ENCODE results near the gene SGCA. TPM values are rescaled to one million over a fixed set of nuclear protein-coding genes. Genes with fewer than 3 reads are reported as not detected.

SGCA gene
- total RNA-seq, 2 experiments from 2014 or later = not detected

DNA sequence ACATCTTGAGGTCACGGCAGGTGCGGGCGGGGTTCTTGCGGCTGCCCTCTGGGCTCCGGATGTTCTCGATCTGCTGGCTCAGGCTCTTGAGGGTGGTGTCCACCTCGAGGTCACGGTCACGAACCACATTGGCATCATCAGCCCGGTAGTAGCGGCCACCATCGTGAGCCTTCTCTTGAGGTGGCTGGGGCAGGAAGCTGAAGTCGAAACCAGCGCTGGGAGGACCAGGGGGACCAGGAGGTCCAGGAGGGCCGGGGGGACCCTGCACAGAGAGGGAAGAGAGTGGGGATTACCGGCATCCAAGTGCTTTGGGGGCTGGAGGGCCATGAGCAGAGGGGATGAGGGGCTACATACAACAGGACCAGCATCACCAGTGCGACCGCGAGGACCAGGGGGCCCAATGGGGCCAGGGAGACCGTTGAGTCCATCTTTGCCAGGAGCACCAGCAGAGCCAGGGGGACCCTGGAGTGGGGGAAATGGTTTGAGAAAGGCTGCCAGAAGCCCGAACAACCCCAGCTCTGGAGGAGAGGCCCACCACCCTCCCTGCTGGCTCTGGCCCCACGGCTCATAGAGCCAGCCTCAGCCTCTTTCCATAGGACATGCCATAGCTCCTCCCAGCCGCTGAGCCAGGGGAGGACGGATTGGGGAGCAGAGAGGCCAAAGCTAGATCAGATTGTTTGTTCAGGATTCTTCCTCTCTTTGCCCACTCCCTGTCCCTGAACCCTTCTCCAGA is 21.0 kb downstream of the SGCA start:
- H3K27ac Mint-ChIP-seq = no peak overlapping the region
- ChIA-PET CTCF (interaction anchor here (0.8 to 2.0 kb wide), 4 partner anchors 10 to 17 kb away, joined by 3 to 7 read pairs (median 4); no protein-coding TSS in a partner anchor), POLR2A (no interaction called here)
- peaks cover 2% of the 10 kb centered on the region for H3K27me3 Mint-ChIP-seq
- H3K4me1 Mint-ChIP-seq = peaks cover 21% of the 10 kb centered on the region
- no peak for DNase-seq
- no peaks in the 10 kb centered on the region for H3K9me3 Mint-ChIP-seq
- H3K4me3 Mint-ChIP-seq = no peak overlapping the region
- no peaks in the 10 kb centered on the region for H3K36me3 Mint-ChIP-seq (ENCODE audit: low read depth)

DNA sequence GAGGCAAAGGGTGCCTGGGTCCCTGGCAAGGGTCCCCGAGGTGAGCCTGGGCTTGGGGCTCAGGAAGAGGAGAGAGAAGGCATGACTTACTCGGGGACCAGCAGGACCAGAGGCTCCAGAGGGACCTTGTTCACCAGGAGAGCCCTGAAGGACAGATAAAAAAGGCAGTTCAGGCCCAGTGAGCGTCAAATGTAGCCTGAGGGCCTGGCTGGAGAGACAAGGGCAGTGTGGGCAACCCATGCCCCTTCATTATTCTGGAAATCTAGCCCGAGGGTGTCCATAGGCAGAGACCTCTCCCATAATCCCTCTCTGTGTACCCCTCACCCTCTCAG is 21.6 kb downstream of the SGCA start:
- Mint-ChIP-seq H3K27me3 (no peaks in the 10 kb centered on the region), H3K4me1 (peaks cover 19% of the 10 kb centered on the region), H3K9me3 (no peaks in the 10 kb centered on the region), H3K36me3 (ENCODE audit: low read depth) (no peaks in the 10 kb centered on the region), H3K4me3 (no peak overlapping the region), H3K27ac (no peak overlapping the region)
- CTCF ChIA-PET = interaction anchor here (0.8 to 2.0 kb wide), 5 partner anchors 11 to 17 kb away, joined by 3 to 7 read pairs (median 4); no protein-coding TSS in a partner anchor
- POLR2A ChIA-PET = no interaction called here
- DNase-seq = no peak

DNA sequence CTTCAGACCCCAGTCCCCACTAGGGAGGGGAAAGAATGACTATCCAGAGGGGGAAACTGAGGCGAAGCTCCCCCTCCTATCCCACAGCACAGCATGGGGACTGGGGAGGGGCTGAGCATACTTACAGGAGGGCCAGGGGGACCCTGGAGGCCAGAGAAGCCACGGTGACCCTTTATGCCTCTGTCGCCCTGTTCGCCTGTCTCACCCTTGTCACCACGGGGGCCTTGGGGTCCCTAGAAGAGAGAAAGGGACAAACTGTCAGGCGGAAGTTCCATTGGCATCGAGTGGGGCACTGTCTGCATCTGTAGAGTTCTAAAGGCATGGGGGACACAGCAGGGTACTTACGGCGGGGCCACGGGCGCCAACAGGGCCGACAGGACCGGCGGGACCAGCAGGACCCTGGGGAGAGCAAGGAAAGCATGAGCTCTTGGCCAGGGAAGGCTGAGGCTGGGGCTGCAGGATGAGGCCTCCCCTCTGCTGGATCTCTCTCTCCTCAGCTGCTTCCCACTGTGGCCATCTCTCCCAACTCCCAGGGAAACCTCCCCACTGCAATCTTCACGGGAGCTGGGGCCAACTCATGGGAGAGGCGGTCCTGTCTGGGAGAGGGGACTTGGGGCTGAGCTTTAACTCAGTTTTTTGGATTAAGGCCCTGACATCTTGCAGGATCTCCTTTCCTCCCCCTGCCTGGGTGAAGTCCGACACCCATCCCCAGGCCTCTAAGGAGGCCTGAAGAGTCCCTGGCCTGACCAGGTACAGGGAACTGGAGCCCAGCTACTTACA is 22.1 kb downstream of the SGCA start:
- Mint-ChIP-seq H3K36me3 (ENCODE audit: low read depth) (no peaks in the 10 kb centered on the region), H3K4me1 (peaks cover 15% of the 10 kb centered on the region), H3K9me3 (no peaks in the 10 kb centered on the region), H3K4me3 (no peak overlapping the region), H3K27ac (no peak overlapping the region), H3K27me3 (no peaks in the 10 kb centered on the region)
- CTCF ChIA-PET = interaction anchor here (0.6 to 2.0 kb wide), 6 partner anchors 11 to 209 kb away, joined by 3 to 7 read pairs (median 4); partner anchors contain the start of gene LRRC59
- DNase-seq = no peak
- POLR2A ChIA-PET = no interaction called here

DNA sequence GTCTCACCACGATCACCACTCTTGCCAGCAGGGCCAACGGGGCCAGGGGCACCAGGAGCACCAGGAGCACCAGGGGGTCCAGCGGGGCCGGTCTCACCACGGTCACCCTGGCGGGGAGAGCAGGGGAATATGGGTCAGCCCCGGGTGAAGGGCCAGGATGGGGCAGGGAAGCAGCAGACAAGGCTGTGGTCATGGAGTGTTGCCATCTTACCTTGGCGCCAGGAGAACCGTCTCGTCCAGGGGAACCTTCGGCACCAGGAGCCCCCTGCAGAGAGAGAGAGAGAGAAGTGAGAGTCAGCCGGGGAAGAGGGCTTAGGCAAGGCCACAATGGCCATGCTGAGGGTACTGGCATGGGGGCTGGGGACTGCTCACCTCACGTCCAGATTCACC is 22.7 kb downstream of the SGCA start:
- Mint-ChIP-seq H3K27me3 (no peaks in the 10 kb centered on the region), H3K4me1 (peaks cover 10% of the 10 kb centered on the region), H3K4me3 (no peak overlapping the region), H3K27ac (no peak overlapping the region), H3K9me3 (no peaks in the 10 kb centered on the region), H3K36me3 (ENCODE audit: low read depth) (no peaks in the 10 kb centered on the region)
- POLR2A ChIA-PET = no interaction called here
- CTCF ChIA-PET = interaction anchor here (0.6 to 2.0 kb wide), 5 partner anchors 12 to 209 kb away, joined by 3 to 7 read pairs (median 4); partner anchors contain the start of gene LRRC59
- DNase-seq = no peak

DNA sequence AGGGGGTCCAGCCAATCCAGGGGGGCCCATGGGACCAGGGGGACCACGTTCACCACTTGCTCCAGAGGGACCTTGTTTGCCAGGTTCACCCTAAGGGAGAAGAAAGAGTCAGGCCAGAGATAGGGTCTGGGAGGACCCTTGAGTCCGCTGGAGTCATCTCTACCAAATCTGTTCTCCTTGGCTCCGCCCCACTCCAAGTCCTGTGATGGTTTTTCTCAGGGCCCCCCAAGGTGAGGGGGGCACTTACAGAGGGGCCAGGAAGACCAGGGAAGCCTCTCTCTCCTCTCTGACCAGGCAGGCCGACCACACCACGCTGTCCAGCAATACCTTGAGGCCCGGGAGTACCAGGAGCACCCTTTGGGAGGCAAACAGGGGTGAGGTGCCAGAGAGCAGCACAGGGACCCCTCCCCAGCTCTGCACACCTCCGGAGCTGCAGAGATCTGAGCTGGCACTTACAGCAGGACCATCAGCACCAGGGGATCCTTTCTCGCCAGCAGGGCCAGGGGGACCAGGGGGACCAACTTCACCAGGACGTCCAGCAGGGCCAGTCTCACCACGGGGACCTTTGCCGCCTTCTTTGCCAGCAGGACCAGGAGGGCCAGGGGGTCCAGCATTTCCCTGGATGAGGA is 23.2 kb downstream of the SGCA start:
- no peak for DNase-seq
- no peaks in the 10 kb centered on the region for H3K27me3 Mint-ChIP-seq
- H3K9me3 Mint-ChIP-seq = no peaks in the 10 kb centered on the region
- ChIA-PET CTCF (interaction anchor here (1.8 kb wide), 1 partner anchor 19 kb away, joined by 7 read pairs; no protein-coding TSS in a partner anchor), POLR2A (no interaction called here)
- no peak overlapping the region for H3K27ac Mint-ChIP-seq
- no peak overlapping the region for H3K4me3 Mint-ChIP-seq
- H3K36me3 Mint-ChIP-seq (ENCODE audit: low read depth) = no peaks in the 10 kb centered on the region
- H3K4me1 Mint-ChIP-seq = peaks cover 5% of the 10 kb centered on the region

DNA sequence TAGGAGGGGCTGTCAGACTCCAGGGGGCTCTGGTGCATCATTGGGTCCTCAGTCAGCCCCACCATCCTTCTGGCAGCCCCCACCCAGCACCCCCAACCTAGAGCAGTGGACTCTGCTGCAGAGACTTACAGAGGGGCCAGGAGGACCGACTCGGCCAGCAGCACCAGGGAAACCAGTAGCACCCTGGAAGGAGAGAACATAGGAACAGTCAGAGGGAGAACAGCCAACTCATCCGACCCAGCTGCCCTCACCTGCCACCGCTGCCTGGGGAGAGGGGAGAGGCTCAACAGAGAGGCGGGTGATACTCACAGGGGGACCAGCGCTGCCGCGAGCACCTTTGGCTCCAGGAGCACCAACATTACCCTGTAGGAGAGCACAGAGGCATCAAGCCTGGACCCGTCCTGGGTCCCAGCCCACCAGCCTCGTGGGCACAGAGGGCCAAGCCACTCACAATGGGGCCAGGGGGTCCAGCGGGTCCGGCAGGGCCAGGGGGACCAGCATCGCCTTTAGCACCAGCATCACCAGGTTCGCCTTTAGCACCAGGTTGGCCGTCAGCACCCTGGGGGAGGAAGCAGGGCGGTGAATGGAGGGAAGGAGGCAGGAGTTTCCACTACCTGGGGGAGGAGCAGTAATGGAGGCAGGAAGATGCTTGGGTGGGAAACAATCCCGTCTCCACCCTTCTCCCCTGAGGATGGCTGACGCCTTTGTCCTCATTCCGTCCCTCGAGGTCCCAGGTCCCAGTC is 23.9 kb downstream of the SGCA start:
- CTCF ChIA-PET = interaction anchor here (0.8 kb wide), 1 partner anchor 10 kb away, joined by 4 read pairs; no protein-coding TSS in a partner anchor

DNA sequence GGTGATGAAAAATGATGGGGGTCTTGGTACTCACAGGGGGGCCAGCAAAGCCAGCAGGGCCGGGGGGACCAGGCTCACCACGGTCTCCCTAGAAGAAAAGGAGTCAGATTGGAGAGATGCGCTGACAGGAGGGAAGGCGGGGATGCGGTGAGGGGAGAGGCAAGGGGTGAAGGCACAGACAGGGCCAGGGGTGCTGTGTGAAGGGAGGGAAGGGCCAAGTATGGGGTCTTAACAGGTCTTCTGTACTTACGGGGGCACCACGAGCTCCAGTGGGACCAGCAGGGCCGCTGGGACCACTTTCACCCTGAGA is 24.4 kb downstream of the SGCA start:
- CTCF ChIA-PET = interaction anchor here (0.8 kb wide), 1 partner anchor 10 kb away, joined by 4 read pairs; no protein-coding TSS in a partner anchor

More for the DNA sequence above, 23.9 kb downstream of the SGCA start:
- no peaks in the 10 kb centered on the region for H3K9me3 Mint-ChIP-seq
- H3K27ac Mint-ChIP-seq = peak overlapping the region; percentile 22
- POLR2A ChIA-PET = no interaction called here
- H3K27me3 Mint-ChIP-seq = no peaks in the 10 kb centered on the region
- no peaks in the 10 kb centered on the region for H3K36me3 Mint-ChIP-seq (ENCODE audit: low read depth)
- H3K4me3 Mint-ChIP-seq = no peak overlapping the region
- no peak for DNase-seq
- peaks cover under 1% of the 10 kb centered on the region for H3K4me1 Mint-ChIP-seq

DNA sequence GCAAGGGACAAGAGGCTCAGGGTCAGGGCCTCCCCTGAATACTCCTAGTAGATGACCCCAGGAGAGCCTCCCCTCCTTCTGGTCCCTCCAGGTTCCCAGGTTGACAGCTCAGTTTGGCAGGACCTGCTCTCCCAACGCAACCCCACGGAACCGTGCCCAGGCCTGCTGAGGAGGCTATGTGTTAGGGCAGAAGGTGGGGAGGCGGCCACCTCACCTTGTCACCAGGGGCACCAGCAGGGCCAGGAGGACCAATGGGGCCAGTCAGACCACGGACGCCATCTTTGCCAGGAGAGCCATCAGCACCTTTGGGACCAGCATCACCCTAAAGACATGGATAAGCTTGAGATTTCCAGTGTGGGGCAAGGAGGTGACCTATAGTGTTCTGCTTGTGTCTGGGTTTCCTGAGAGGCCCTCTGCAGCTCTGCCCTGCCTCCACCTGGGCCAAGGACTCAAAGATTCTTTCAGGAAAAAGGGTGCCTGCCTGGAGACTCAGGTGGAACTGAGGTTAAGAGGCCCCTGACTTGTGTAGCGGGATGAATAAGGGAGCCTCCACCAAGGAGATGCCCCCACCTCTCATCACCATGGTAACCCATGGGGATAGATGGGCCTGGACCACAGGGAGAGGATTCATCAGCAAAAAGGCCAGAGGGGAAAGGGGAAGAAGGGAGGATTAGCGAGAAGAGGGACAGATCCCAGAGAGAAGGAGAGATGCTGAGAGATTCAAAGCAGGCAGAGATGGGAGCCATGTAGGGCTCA is 25.0 kb downstream of the SGCA start:
- ChIA-PET CTCF (interaction anchor here (0.8 kb wide), 1 partner anchor 9 kb away, joined by 4 read pairs; no protein-coding TSS in a partner anchor), POLR2A (no interaction called here)
- H3K27ac Mint-ChIP-seq = peak overlapping the region; percentile 33
- H3K9me3 Mint-ChIP-seq = no peaks in the 10 kb centered on the region
- no peaks in the 10 kb centered on the region for H3K36me3 Mint-ChIP-seq (ENCODE audit: low read depth)
- no peaks in the 10 kb centered on the region for H3K27me3 Mint-ChIP-seq
- no peaks in the 10 kb centered on the region for H3K4me1 Mint-ChIP-seq
- H3K4me3 Mint-ChIP-seq = no peak overlapping the region
- DNase-seq = no peak

More for the DNA sequence above, 24.4 kb downstream of the SGCA start:
- Mint-ChIP-seq H3K27me3 (no peaks in the 10 kb centered on the region), H3K27ac (no peak overlapping the region), H3K9me3 (no peaks in the 10 kb centered on the region), H3K4me1 (no peaks in the 10 kb centered on the region), H3K4me3 (no peak overlapping the region), H3K36me3 (ENCODE audit: low read depth) (no peaks in the 10 kb centered on the region)
- DNase-seq = no peak
- POLR2A ChIA-PET = no interaction called here

DNA sequence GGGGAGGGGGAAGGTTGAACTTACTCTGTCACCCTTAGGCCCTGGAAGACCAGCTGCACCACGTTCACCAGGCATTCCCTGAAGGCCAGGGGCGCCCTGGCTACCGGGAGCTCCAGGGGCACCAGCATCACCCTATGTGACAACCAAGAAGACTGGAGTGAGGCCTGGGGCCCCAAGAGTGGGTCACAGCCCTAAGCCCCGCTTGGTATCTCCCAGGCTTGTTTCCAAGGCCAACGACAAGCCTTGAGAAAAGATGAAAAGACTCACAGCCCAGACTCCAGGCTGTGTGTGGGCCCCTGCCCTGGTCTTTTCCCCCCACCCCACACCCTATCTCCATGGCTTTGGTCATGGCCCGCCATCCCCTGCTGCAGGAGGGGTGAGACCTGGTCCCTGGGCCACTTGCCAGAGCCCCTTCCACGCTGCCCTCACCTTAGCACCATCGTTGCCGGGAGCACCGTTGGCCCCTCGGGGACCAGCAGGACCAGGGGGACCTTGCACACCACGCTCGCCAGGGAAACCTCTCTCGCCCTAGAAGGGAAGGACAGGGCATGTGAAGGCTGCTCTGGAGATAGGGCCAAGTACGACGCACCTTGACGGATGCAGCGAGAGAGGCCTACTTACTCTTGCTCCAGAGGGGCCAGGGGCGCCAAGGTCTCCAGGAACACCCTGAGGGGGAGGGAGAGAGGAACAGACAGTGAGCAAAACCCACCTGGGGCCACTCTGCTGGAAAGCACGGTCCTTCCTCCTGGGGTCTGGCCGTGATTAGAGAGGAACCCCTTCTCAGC is 25.7 kb downstream of the SGCA start:
- no peaks in the 10 kb centered on the region for H3K36me3 Mint-ChIP-seq (ENCODE audit: low read depth)
- no peak overlapping the region for H3K4me3 Mint-ChIP-seq
- no peak for DNase-seq
- ChIA-PET CTCF (no interaction called here), POLR2A (no interaction called here)
- H3K27me3 Mint-ChIP-seq = peaks cover 3% of the 10 kb centered on the region
- H3K4me1 Mint-ChIP-seq = no peaks in the 10 kb centered on the region
- no peaks in the 10 kb centered on the region for H3K9me3 Mint-ChIP-seq
- H3K27ac Mint-ChIP-seq = no peak overlapping the region

DNA sequence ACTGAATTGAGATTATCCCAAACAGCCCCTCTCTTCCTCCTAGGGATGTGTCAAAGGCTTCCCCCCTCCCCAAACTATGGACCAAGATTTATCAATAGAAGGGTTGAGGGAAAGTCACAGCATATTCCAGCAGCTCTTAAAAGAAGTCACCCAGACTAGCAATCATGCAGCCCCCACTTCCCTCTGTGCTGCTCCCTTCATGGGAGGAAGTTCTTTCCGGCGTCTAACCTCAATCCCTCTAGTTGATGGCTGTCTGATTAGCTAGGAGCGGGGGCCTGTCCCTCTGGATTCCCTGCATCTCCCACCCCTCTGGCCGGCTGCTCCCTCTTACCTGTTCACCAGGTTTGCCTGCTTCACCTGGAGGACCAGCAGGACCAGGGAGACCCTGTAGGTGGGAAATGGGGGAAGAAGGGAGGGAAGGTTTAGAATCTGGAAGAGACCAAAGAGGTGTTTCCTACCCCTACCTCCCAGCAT is 26.4 kb downstream of the SGCA start:
- peaks cover 8% of the 10 kb centered on the region for H3K27me3 Mint-ChIP-seq
- ChIA-PET POLR2A (no interaction called here), CTCF (no interaction called here)
- no peak overlapping the region for H3K4me3 Mint-ChIP-seq
- no peak for DNase-seq
- no peaks in the 10 kb centered on the region for H3K9me3 Mint-ChIP-seq
- H3K4me1 Mint-ChIP-seq = no peaks in the 10 kb centered on the region
- no peaks in the 10 kb centered on the region for H3K36me3 Mint-ChIP-seq (ENCODE audit: low read depth)
- H3K27ac Mint-ChIP-seq = no peak overlapping the region

DNA sequence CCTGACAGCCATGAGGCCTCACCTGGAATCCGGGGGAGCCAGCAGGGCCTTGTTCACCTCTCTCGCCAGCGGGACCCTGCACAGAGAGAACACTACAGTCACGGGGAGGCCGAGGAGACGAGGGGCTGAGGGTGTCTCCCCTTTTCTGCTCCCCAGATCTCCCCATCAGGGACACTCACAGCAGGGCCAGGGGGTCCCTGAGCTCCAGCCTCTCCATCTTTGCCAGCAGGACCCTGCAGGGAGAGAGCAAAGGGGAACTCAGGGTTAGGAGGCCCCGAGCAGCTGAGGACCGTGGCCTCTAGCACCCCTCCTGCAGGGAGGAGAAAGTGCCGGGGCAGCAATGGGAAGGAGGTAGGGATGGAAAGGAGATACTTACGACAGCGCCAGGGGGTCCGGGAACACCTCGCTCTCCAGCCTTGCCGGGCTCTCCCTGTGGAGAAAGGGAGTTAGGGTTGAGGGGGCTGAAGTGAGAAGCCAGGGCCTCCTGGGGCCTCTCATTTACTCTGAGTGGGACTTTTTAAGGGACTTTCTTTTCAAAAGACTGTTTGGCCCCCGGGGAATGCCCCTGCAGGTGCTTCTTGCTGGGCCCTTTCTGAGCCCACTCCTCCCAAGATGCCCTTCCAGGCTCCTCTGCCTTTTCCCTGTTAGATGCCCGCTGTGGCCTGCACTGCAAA is 26.9 kb downstream of the SGCA start:
- Mint-ChIP-seq H3K27me3 (peaks cover 14% of the 10 kb centered on the region), H3K27ac (no peak overlapping the region), H3K36me3 (ENCODE audit: low read depth) (no peaks in the 10 kb centered on the region), H3K4me1 (no peaks in the 10 kb centered on the region), H3K4me3 (no peak overlapping the region), H3K9me3 (no peaks in the 10 kb centered on the region)
- no peak for DNase-seq
- CTCF ChIA-PET = interaction anchor here (1.0 to 1.2 kb wide), 2 partner anchors 9 to 23 kb away, joined by 3 read pairs; partner anchors contain the start of gene COL1A1
- POLR2A ChIA-PET = no interaction called here

All from activated CD4-positive, alpha-beta T cell treated with anti-CD3 and anti-CD28 coated beads, Interleukin-2, amount 10 ng/mL, durations not matched to agents 7 days and 5 days (primary cell).